ENCODE results near the gene TBC1D32.
"Not testable (repeated sequence)": the region's sequence is repeated elsewhere in the genome, so short reads cannot be mapped to it uniquely, and the experiment has no call there.

Gene TBC1D32

GRCh38 chr6:121110733-121111132 is 223.5 kb downstream of the TBC1D32 start:
- DNase-seq (ENCODE audit: low read depth): no peak

- DNase-seq (ENCODE audit: low read depth): no peak
Measured at GRCh38 chr6:121106962-121107361, 227.3 kb downstream of the TBC1D32 start.

- DNase-seq (ENCODE audit: low read depth): no peak
Measured at GRCh38 chr6:121105461-121105860, 228.8 kb downstream of the TBC1D32 start.

- DNase-seq (ENCODE audit: low read depth): no peak
Measured at GRCh38 chr6:121093928-121094327, 240.4 kb downstream of the TBC1D32 start.

GRCh38 chr6:121090492-121090891 is 243.8 kb downstream of the TBC1D32 start:
- no peak for DNase-seq (ENCODE audit: low read depth)

- DNase-seq (ENCODE audit: low read depth): no peak
Measured at GRCh38 chr6:121086876-121087275, 247.4 kb downstream of the TBC1D32 start.

- no peak for DNase-seq (ENCODE audit: low read depth)
Measured at GRCh38 chr6:121076119-121076518, 258.2 kb downstream of the TBC1D32 start.

- not testable (repeated sequence) for DNase-seq (ENCODE audit: low read depth)
Measured at GRCh38 chr6:121068749-121069148, 265.5 kb downstream of the TBC1D32 start.

GRCh38 chr6:121067381-121067780 is 266.9 kb downstream of the TBC1D32 start:
- DNase-seq (ENCODE audit: low read depth): no peak

GRCh38 chr6:121064345-121064744 is 269.9 kb downstream of the TBC1D32 start:
- no peak for DNase-seq (ENCODE audit: low read depth)

GRCh38 chr6:121055572-121056163 is 278.6 kb downstream of the TBC1D32 start:
- DNase-seq (ENCODE audit: low read depth): no peak

- not testable (repeated sequence) for DNase-seq (ENCODE audit: low read depth)
Measured at GRCh38 chr6:121048593-121048992, 285.7 kb downstream of the TBC1D32 start.

GRCh38 chr6:121044905-121045304 is 289.4 kb downstream of the TBC1D32 start:
- not testable (repeated sequence) for DNase-seq (ENCODE audit: low read depth)

- DNase-seq (ENCODE audit: low read depth): not testable (repeated sequence)
Measured at GRCh38 chr6:121043706-121044105, 290.6 kb downstream of the TBC1D32 start.

GRCh38 chr6:121043211-121043610 is 291.1 kb downstream of the TBC1D32 start:
- not testable (repeated sequence) for DNase-seq (ENCODE audit: low read depth)

- no peak for DNase-seq (ENCODE audit: low read depth)
Measured at GRCh38 chr6:121042766-121043165, 291.5 kb downstream of the TBC1D32 start.

- no peak for DNase-seq (ENCODE audit: low read depth)
Measured at GRCh38 chr6:121040831-121041230, 293.4 kb downstream of the TBC1D32 start.

GRCh38 chr6:121033091-121033490 is 301.2 kb downstream of the TBC1D32 start:
- DNase-seq (ENCODE audit: low read depth): no peak

- no peak for DNase-seq (ENCODE audit: low read depth)
Measured at GRCh38 chr6:121032268-121033006, 301.8 kb downstream of the TBC1D32 start.

Measured in stimulated activated CD8-positive, alpha-beta memory T cell treated with anti-CD3 and anti-CD28 coated beads, Interleukin-15, amount 100 ng/mL, for 24 hours (primary cell).